ENCODE data around the gene ALDH5A1.
A peak's percentile ranks its signal among the peaks of the same experiment; 100 is the strongest.

ALDH5A1 gene

GRCh38 chr6:24534329-24534728 lies 39.6 kb downstream of the ALDH5A1 start:
- DNase-seq = no peak

DNA sequence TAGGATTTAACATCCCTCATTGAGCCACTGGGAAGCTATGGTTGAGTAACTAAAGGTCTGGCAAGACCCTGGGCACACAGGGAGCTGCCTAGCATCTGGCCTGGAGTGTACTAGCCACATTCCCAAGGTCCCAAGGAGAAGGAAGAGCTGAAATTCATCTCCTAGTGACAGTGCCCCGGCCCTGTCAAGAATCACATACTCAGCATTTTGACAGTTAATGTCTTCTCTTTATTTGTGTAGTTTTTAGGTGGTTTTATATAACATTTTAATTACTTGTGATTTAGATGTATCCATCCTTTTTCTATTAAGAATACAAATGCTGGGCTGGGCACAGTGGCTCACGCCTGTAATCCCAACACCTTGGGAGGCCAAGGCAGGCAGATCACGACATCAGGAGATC lies 40.4 kb downstream of the ALDH5A1 start:
- no peak for DNase-seq

GRCh38 chr6:24536466-24536865 lies 41.7 kb downstream of the ALDH5A1 start:
- no peak for DNase-seq

DNA sequence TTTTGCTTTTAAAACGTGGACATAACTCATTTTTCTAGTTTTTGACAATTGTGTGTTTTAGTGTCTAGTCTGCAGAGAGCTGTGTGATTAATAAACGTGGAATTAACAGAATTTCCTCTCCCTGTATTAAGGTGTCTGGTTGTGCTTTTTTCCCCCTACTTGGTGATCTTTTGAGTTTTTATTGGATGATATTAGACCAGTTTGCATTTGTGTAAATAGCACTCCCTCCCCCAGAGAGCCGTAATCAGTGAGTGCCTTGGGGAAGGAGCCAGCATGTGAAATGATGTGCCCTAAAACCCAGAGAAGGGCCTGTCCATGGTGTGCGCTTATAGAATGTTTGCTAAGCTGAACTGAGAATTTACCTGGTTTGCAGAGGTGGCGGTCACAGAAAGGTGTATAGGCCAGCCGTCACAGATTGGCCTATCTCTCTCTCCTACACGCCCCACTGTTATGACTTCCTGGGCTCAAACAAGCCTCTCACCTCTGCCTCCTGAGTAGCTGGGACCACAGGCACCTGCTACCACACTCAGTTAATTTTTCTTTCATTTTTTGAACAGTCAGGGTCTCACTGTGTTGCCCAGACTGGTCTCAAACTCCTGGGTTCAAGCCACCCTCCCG lies 42.4 kb downstream of the ALDH5A1 start:
- no peak for DNase-seq

DNA sequence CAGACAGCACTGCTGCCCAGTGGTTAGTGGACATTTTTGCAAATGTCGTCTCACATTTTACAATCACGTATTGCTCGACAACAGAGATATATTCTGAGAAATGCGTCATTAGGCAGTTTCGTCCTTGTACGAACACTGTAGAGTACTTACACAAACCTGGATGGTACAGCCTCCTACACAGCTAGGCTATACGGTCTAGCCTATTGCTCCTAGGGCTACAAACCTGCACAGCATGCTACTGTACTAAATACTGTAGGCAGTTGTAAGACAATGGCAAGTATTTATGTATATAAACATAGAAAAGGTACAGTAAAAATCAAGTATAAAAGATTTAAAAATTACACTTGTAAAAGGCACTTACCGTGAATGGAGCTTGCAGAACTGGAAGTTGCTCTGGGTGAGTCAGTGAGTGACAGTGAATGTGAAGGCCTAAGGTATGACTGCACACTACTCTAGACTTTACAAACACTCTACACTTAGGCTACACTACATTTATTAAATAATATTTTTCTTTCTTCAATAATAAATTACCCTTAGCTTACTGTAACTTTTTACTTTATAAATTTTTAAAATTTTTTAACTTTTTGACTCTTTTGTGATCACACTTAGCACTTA lies 43.1 kb downstream of the ALDH5A1 start:
- no peak for DNase-seq

DNA sequence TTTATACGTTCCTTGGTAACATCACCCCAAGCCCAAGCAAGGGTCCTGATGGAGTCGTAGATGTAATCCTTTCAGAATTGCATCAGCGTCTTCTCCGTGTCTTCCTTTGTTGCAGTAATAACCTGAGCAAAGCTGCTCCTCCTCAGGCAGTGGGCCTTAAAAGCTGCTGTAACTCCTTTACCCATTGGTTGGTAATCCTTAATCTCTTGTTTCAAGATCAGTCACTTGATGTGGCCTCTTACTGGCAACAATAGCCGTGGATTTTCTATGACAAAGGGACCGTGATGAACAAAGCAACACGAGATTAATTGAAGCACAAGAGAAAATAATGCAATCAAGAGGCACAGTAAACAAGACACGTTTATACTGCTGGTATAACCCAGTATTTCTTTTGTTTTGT lies 44.6 kb downstream of the ALDH5A1 start:
- DNase-seq = no peak

DNA sequence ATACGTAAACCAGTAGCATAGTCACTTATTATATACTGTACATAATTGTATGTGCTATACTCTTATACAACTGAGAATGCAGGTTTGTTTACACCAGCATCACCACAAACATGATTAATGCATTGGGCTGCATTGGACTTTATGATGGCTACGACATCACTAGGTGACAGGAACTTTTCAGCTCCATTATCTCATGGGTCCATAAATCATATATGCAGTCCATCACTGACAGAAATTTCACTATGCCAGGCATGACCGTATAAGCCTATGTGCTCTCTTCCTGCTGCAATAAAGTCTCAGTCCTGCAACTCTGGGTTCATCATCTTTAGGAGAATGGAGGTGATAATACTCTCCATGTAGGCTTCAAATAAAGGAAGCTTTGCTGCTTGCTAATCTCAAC lies 45.4 kb downstream of the ALDH5A1 start:
- no peak for DNase-seq

DNA sequence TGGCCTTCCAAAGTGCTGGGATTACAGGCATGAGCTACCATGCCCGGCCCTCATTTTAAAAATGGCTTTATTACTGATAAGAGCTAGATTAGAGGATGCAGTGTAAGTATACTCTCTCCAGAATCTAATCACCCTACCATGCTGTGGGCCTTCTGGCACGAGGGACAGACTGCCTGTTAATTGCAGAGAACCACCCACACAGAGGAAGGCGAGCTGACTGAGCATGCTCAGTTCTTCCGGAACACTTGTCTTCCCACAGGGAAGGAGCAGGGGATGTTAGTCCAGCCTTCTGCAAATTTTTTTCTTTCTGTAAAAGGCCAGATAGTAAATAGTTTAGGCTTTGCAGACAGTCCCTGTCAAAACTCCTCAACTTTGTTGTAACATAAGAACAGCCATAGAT lies 48.9 kb downstream of the ALDH5A1 start:
- DNase-seq = no peak

GRCh38 chr6:24545183-24545582 lies 50.4 kb downstream of the ALDH5A1 start:
- DNase-seq = no peak

GRCh38 chr6:24545691-24546090 lies 50.9 kb downstream of the ALDH5A1 start:
- no peak for DNase-seq

DNA sequence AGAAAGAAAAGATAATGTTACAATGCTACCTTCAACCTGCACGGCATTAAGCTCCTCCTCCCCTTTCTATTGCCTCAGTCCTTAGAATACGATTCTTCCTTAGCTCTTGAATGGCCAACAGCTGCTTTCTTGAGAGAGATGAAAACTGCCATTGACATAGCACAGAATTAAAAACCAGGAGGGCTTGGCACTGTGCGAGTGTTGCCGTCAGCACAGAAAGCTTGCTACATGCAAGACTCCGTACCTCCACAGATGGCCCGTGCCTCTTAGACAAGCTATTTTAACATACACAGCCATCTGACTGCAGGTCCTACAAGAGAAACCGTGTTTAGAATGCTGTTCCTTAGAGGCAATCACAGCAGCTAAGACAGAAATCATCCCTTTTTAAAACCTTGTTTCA lies 51.7 kb downstream of the ALDH5A1 start:
- no peak for DNase-seq

DNA sequence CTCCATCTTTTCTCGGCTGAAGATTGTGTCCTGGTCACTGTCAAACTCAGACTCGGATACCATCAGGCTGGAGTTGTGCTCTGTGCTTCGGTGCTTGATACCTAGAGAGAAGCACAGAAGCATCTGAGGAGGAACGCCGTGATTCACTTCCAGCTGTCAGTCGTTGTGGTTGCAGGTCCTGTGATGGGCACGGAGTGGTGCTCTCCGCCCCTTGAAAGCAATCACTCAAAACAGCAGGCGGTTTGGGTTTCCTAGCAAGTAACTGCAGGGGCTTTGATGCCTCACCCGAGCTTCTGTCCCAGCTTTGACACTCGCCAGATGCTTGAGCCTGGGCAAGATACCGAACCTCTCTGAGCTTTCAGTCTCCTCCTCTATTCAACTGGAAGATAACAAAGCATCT lies 52.5 kb downstream of the ALDH5A1 start:
- no peak for DNase-seq

GRCh38 chr6:24549158-24549557 lies 54.4 kb downstream of the ALDH5A1 start:
- DNase-seq = no peak

GRCh38 chr6:24549674-24550353 lies 55.0 kb downstream of the ALDH5A1 start:
- peak; percentile 26 for DNase-seq

- DNase-seq = no peak
Measured at GRCh38 chr6:24551139-24551538, 56.4 kb downstream of the ALDH5A1 start.

- no peak for DNase-seq
Measured at GRCh38 chr6:24554474-24554873, 59.7 kb downstream of the ALDH5A1 start.

GRCh38 chr6:24558516-24558915 lies 63.7 kb downstream of the ALDH5A1 start:
- DNase-seq = no peak

DNA sequence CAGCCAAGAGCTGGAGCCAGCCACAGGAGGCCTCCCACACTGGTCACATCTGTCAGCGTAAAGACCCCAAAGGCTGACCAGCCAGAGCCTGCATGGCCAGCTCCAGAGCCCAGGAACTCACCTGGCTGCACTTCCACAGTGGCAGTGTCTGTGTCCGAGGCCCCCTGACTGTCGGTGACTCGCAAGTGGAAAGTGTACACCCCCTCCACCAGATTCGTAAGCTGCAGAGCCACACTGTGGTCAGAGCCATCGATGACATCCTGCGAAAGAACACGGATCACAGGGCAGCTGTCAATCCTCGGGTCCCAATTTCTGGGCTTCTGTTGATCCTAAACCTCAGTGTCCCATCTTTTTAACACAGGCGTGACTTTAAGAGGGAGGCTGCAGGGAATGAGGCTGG lies 69.3 kb downstream of the ALDH5A1 start:
- DNase-seq = no peak

DNA sequence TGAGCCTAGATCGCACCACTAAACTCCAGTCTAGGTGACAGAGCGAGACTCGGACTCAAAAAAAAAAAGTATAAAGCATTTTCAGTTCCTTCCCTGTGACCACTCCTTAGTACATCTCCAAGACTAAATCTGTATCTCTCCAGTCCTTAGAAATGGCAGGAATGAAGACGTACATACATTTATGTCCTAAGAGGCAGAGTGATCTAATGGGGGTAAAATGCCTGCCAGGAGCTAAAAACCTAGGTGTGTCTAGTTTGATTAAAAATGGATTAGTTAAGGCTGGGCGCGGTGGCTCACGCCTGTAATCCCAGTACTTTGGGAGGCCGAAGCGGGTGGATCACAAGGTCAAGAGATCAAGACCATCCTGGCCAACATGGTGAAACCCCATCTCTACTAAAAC lies 70.4 kb downstream of the ALDH5A1 start:
- no peak for DNase-seq

- DNase-seq = no peak
Measured at GRCh38 chr6:24566020-24566767, 71.4 kb downstream of the ALDH5A1 start.

GRCh38 chr6:24568683-24569082 lies 73.9 kb downstream of the ALDH5A1 start:
- DNase-seq = no peak

DNA sequence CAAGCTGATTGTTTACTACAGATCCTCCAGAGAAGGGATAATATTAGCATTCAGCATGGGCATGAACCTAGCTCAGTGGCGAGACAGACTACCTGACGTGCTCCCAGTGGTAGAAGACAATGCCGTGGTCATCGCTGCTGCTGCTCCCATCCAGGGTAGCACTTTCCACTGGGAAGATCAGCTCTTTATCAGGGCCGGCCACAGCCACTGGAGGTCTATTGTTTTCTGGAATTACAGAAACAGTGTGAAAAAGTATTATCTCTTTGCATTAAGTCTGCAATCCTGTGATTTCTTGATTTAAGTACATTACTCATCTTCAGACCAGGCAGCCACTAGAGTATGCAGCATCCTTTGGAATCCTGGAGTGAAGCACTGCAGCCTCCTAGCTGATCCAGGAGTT lies 75.0 kb downstream of the ALDH5A1 start:
- no peak for DNase-seq

GRCh38 chr6:24571361-24571760 lies 76.6 kb downstream of the ALDH5A1 start:
- DNase-seq = no peak

GRCh38 chr6:24574809-24575208 lies 80.0 kb downstream of the ALDH5A1 start:
- DNase-seq = no peak

Data from NCI-H510A treated with DMSO at 0.1 percent for 48 hours (cell line).